GM18909 (cell line): ENCODE data around the gene CRYGS.
"Not testable (repeated sequence)": the region's sequence is repeated elsewhere in the genome, so short reads cannot be mapped to it uniquely, and the experiment has no call there.

Experiments used
- ATAC-seq: cut with Tn5 transposase; IDR thresholded peaks from one replicate; pipeline ENCODE4 v1.9.1; 2021; ENCODE audit warnings: mild to moderate bottlenecking; ENCODE audit not compliant: unreplicated experiment, poor library complexity

Gene CRYGS

DNA sequence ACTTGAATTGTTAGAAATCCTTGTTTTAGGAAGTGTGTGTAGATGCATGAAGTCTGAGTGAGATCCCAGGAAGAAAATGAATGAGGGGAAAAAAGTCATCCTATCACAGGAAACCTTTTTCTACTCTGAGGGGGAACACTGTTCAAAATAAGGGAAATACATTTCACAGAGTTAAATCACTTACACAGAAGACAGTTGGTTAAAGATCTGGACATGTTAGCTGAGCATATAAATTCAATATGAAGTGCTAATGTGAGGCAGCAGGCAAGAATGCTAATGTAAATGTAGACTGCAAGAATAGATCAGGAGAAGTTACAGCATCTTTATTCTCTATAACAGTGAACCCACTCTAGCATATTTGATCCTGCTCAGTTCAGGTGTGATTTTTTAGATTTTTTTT lies 20.4 kb upstream of the CRYGS start:
- no peak for ATAC-seq

- ATAC-seq = no peak
Measured at GRCh38 chr3:186552408-186553031, 8.3 kb upstream of the CRYGS start.

DNA sequence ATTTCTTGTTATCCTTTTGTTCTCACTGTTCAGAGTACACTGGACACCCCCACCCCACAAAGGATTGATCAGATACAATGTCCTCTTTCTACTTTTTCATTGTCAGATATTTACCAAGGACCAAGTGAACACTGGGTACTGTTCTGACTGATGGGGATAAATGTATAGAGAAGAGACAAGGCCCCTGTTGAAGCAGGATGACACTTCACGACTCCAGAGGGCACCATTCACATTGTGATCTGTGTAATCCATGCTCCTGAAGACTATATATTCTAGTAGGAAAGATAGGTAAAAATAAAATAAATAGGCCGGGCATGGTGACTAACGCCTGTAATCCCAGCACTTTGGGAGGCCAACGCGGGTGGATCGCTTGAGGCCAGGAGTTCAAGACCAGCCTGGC lies 7.2 kb upstream of the CRYGS start:
- no peak for ATAC-seq

- ATAC-seq = no peak
Measured at GRCh38 chr3:186549497-186549896, 5.3 kb upstream of the CRYGS start.

- peak; percentile 3 for ATAC-seq
Measured at GRCh38 chr3:186540835-186541226, 3.3 kb downstream of the CRYGS start.

- ATAC-seq = peak; percentile 60
Measured at GRCh38 chr3:186540221-186540834, 3.9 kb downstream of the CRYGS start.

DNA sequence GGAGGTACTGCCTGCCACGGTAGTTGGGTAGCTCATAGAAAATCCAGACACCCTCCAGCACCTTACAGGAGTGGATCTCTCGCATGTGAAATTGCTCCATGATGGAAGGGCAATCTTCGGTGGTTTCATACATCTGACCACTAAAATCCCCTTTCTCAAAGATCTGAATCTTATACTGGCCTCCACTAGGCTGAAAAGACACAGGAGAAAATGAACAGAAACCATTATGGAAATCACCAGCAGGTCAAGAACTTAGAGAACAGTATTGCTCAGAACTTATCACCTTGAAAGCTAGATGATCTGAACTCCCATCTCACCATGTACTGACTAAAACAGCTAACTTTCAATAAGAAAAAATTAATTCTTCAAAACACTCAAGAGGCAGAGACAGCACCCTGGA lies 5.4 kb downstream of the CRYGS start:
- ATAC-seq = no peak

DNA sequence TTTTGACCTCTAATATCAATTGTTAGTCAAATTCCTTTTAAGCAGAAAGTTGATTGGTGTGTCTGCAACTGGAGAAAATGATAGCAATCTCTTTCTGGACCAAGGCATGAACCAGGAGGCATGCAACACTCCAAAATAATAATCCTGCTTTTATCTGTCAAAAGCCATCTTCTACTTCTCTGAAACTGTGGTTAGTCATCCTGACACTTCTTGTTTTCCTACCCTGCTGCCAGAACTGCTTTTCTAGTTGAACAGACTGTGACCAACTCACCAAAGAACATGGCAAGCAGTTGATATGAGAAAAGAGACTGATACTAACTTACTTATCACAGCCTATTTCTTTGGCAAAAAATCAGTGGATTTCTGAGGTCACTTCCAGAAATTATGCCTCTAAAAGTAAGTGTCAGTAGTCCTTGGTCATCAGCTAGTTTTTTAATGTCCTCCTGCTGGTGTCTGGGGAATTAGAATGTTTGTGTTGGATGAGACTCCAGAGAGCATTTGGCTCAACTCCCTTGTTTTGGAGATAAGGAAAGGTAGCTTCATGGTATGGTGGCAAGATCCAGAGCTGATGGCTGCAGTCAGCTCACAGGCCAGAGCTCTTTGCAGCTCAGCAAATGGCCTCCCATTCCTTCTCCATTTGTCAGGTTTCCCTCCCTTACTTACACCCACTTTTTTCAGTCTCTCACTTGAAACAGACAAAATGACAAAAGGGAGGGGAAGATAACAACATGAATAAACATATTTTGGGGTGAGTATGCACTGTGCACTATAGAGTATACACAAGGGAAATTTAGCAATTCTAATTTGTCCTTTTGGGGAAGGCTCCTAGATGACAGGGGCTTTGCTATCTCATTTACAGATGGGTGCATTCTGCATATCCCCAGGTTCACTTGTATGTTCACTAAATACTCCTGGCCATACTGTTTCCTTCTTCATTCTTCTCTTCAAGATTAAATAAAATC lies 7.0 kb downstream of the CRYGS start:
- no peak for ATAC-seq

DNA sequence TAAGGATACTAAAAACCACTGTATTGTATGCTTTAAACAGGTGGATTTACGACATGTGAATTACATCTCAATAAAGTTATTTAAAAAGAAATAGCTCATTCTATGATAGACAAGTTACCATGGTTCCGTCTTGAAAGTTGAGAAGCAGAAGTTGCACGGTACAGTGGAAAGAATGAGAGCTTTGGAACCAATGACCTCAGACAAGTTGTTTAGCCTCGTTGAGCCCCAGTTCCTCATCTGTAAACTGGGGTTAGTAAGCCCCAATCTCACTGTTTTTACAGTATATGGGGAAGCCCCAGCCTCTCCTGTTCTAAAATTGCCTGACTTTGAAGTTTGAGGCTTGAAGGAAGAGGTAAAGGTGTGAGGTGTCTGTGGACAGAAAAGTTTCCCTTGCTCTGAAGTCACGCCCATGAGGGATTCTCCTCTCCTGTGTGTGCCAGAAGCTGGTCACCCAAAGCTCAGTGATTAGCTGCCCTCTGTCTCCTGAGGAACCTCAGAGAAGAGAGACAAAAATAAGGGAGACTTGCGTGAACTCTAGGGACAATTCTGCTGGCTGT lies 10.0 kb downstream of the CRYGS start:
- ATAC-seq = peak; percentile 83

GRCh38 chr3:186532598-186533072 lies 11.5 kb downstream of the CRYGS start:
- ATAC-seq = peak; percentile 68

GRCh38 chr3:186531694-186532093 lies 12.5 kb downstream of the CRYGS start:
- ATAC-seq = not testable (repeated sequence)

- ATAC-seq = no peak
Measured at GRCh38 chr3:186530415-186530814, 13.8 kb downstream of the CRYGS start.

DNA sequence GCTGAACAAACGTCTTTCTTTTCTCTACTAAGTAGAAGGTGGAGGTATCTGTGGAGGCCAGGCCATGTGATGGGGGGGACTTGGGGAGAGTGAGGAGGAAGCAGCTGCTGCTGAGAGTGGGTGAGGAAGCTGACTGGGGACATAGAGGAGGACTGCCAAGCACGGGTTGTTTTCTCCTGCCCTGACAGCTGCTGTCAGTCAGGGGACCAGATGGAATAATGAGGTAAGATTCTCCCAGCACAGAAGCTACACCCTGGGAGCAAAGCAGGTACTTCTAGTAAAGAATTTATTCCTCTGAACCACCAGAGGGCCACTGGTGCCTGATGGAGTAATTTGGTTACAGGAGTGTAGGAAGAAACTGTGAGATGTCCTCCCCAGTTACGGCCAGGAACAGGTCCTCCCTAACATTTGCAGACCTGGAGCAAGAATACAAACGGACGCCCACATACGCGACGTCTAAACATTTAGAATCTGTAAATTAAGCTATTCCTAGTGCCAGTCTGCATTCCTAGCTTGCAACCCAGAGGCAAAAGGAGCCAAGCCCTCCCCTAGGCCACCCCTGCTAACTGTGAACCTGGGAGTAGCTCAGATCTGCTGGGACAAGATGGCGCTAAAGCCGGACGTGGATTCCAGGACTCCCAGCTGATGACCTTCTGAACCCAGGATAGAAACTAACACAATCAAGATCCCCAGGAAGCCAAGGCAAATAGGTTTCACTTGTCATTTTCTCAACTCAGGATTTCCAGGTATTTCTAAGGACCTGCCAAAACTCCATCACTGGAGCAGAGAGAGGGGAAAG lies 14.8 kb downstream of the CRYGS start:
- ATAC-seq = no peak

DNA sequence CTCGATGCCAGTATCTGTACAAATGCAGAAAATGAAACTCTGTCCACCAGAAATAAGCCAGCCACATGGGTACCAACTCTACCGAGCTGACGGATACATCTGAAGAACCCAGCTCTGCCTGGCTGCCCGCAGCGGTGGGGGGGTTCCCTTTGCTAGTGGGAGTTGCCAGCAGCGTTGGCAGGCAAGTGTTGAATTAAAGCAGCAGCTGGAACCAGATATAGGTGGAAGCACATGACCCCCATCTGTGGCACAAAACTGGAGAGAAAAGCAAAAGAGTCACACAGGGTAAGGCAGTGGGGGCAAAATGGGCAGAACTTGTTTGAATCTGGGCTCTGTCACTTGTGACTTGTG lies 17.9 kb downstream of the CRYGS start:
- ATAC-seq = peak; percentile 50

DNA sequence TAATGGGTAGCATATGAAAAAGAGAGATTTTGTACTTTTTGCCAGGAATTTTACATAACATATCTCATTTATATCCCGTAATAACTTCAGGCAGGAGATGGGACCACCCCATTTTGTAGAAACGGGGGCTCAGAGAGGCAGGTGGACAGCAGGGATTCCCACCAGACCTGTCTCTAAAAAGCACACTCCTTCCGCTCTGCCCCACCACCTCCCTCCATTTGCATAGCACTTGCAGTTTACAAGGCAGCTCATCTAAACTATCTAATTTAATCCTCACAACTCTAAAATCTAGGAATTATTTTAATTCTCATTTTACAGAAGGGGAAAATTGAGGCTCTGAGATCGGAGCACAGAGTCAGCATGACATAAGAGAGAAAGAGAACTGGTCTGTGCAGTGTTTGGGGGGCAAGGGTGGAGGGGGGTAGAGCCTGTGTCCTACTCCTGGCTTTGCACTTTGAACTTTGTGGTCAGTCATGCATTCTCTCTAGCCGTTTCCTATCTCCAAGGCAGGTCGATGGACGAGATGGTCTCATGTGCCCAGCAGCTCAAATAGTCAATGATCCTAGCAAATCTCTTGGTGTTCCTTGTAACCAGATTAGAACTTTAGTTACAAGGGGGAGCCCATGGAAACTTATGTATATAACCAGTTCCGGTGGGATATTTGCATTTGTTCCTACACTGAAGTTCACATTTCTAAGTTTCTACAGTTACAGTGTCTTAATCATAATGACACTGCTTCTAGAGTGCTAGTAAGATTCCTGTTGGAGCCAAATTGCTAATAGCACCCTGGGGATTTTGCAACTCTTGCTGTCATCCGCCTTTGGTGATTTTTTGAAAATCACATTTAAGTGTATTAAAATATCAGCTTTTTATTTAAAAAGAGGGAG lies 18.6 kb downstream of the CRYGS start:
- ATAC-seq = peak; percentile 27

DNA sequence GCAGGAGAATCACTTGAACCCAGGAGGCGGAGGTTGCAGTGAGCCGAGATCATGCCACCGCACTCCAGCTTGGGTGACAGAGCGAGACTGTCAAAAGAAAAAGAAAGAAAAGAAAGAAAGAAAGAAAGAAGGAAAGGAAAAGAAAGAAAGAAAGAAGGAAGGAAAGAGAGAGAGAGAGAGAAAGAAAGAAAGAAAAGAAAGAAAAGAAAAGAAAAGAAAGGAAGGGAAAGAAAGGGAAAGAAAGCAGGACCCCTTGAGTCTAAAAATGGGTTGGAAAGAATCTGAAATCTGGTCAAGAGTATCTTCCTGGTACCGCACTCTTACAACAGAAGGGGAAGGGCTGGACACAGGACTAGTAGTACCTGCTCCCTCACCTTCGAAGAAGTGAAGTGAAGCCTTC lies 19.6 kb downstream of the CRYGS start:
- no peak for ATAC-seq

DNA sequence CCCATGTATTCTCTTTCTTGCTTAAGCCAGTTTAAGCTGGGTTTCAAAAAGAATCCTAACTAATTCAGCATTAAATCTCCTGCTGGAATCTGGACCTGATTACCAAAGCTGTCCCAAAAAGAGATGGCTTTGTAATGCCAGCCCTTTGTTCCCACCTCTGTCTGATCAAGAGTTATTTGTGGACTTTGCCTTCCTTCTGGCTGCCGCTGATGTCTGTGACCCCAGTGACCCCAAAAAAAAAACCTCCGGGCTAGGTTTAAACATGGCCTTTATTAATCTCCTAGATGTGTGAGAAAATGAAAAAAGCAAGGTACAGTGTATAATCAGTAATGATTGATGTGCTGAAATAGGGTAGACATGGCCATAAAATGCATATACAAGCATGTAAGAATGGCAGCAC lies 20.7 kb downstream of the CRYGS start:
- no peak for ATAC-seq

GRCh38 chr3:186523022-186523421 lies 21.2 kb downstream of the CRYGS start:
- ATAC-seq = no peak
